IPS-11a (cell line): ENCODE data around the gene IL1RL1.

Experiments used
- H3K4me3 ChIP-seq: one replicate; pipeline ENCODE4 v1.5.1; 2013; ENCODE audit warnings: low read depth, low read length, control low read depth

IL1RL1 gene

DNA sequence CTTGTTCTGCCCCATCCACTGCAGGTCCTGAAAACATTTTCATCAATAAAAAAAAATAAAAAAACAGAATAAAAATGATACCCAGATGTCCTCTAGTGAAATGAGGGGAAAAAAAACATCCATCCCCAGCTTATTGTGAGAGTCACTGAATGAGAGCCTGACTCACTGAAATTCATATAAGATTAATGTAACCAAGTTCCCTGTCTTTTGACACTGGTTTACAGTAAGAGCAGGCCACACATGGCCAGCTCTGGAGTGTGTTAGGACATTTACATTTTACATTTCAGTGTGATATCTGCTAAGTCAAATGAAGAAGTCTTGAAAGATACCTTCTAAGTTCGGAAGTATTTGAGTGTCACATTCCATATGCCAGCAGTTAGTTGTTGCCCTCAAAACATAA lies 23.1 kb downstream of the IL1RL1 start:
- H3K4me3 ChIP-seq = no peak overlapping the region

DNA sequence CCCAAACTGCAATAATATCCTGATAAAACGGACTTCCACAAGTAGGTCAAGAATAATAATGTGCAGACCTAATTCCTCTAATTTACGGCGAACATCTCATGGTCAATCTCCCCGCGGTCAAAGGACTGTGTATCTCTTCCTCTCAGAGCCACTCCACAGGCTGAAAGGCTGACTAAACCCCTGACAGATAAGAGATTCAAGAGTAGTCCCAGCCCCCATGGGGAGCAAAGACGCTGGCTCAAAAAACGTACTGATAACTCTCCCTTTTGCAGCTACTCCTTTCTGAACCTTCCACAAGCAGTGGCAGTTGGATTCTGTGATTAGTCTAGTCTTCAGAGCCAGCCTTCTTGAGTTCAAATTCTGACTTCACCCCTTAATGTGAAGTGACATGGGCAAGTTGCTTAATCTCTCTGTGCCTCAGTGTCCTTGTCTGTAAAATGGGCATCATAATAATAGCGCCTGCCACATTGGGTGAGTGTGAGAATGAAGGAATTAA lies 24.6 kb downstream of the IL1RL1 start:
- no peak overlapping the region for H3K4me3 ChIP-seq

DNA sequence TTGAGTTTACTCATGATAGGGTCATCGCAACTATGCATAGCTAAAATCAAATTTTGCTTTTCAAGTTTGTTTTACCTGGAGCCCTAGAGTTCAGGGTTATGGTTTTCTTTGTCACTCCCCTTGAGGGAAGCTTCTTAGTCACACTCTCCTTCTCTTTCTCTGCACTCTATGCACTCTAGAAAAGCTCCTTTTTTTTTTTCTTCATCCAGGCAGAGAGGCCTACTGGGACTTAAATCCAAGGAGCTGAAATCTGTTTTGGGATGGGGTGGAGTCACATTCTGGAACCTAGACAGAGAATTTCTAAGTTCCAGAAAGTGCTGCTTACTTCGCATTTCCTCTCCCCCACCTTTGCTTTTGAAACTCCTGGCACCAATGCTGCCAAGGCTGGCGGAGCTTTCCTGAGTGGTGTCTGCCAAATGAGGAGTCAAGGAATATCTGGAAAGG lies 25.2 kb downstream of the IL1RL1 start:
- no peak overlapping the region for H3K4me3 ChIP-seq

DNA sequence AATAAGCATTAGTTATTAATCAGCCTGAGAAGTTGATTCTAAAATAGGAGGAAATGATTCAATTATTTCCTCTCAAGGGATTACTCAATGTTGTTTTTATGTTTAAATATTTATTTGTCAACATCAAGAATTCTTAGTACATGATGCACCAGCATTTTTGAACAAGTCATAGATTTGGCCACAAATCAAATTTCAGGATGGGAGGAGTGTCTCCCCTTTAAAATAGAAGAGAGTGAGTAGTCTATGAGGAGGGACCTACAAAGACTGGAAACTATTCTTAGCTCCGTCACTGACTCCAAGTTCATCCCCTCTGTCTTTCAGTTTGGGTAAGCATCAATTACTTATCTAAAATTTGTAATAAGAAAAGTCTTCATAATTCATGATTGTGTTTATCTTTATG lies 25.6 kb downstream of the IL1RL1 start:
- no peak overlapping the region for H3K4me3 ChIP-seq

DNA sequence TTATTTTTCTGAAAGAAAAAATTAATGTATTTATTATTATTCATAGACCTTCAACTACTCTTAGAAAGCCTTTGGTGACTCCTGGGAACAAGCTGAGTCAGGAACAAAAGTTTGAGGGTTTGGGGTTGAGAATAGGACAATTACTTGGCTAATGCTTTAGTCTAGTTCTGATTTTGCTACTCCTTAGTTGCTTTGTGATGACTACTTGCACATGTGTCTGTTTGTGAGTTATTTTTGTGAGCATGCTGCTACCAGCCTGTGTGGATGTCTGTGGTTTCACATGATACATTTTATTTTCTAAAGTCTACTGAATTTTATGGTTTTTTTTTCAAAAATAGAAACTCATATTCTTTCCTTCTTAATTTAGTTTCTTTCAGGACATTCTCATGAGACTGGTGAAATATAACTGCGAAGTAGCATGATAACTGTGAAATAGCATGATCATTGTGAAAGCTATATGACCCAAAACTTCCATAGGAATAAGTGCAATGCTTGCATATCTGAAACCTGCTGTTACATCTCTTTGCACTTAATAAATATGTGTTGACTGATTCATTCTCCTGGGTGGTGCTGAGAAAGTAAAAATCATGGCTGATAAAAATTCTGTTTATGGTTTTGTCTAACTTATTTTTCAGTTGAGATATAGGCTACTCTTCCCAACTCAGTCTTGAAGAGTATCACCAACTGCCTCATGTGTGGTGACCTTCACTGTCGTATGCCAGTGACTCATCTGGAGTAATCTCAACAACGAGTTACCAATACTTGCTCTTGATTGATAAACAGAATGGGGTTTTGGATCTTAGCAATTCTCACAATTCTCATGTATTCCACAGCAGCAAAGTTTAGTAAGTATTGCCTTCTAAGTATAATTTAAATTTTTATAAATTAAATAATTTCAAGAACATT lies 26.4 kb downstream of the IL1RL1 start:
- H3K4me3 ChIP-seq = no peak overlapping the region

DNA sequence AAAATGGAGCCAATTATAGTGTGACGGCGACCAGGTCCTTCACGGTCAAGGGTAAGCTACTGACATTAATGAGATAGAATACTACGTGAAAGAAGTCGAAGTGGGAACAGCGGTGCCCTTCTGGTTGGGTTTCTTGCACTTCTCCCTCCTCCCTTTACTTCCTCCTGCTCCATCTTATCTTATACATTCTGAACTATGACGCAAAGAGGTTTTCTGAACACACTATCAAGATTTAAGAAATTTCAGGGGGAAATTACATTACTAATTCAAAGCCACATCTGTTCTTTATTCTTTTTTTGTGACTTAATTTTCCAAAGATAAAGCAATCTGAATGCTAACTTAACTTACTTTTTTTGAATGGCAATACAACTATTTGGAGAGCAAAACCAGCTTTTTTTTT lies 29.4 kb downstream of the IL1RL1 start:
- no peak overlapping the region for H3K4me3 ChIP-seq

DNA sequence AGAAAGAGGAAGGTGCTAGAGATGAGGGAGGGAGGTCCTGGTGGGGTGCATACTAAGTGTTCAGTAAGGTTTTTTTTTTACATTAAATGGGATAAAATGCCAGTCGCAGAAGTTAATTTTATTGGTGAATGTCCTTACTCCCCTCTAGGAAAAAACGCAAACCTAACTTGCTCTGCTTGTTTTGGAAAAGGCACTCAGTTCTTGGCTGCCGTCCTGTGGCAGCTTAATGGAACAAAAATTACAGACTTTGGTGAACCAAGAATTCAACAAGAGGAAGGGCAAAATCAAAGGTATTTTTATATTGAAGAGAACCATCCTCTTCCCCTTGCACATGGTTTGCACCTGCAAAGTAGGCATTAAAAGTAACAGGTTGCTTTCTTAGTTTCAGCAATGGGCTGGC lies 31.5 kb downstream of the IL1RL1 start:
- H3K4me3 ChIP-seq = no peak overlapping the region

DNA sequence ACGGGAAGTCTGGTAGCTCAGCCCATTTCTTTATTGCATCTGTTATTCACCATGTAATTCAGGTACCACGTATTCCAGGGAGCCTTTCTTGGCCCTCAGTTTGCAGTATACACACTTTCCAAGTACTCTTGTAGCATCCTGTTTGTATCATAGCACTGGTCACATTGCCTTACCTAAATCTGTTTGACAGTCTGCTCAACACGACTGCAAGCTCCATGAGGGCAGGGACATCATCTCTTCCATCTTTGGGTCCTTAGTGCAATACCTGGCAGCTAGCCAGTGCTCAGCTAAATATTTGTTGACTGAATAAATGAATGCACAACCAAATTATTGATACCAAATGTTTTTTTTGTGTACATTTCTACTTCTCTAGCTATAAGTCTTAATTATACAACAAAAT lies 33.0 kb downstream of the IL1RL1 start:
- H3K4me3 ChIP-seq = no peak overlapping the region

DNA sequence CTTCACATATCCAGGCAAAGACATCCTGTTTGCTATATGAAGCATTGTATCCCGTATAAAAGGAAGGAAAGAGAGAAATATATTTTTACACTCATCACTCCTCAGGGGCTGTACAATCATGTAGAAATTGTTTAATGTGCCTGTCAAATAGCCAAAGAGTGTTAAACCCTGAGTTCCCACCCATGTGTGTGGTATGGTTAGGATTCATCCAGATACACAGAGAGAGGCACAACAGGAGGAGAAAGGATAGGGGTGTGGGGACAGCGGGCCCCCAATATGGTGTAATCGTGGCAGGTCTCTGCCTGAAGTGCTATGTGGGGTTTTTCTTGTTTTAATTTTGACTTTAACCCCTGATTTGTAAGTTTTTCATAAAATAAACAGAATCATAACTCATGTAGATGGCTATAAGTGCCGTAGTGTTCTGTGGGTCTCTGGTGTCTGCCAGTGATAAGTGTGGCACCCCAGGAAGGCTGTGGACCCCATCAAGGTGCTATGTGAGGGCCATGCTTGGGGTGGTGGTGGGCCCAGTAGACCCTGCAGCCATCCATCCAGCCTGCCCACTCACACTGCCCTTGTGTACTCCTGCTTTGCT lies 34.1 kb downstream of the IL1RL1 start:
- H3K4me3 ChIP-seq = no peak overlapping the region

DNA sequence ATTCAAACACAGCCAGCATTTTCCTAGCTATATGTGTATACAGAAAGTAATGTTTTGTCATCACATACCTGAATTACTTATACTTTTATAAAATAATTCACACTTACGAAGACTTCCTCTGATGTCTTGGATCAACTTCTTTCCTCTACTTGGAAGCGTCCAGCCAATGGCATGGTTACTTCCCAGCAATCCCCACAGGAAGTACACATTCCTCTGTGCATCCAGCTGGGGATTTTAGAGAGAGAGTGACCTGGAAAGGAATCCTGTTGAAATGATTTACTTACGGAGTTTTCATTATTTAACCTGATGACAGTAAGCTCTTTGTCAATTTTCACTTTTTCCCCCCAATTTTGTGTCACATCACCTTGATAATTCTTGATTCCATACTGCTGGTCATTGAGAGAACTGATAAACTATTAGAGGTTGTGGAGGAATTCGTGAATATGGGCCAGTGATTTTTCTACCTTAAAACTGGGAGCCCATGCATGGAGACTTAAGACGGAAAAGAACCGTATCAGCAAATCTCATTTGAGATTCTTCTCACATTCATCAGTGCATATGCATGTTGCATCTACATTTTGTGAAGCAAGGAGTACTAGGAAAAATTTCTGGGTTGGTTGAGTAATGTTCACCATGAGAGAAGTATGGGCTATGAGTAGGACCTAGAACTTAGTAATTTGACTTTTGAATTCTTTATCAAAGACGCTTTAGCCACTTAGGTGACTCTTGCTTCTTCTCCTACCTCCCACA lies 35.2 kb downstream of the IL1RL1 start:
- H3K4me3 ChIP-seq = no peak overlapping the region

DNA sequence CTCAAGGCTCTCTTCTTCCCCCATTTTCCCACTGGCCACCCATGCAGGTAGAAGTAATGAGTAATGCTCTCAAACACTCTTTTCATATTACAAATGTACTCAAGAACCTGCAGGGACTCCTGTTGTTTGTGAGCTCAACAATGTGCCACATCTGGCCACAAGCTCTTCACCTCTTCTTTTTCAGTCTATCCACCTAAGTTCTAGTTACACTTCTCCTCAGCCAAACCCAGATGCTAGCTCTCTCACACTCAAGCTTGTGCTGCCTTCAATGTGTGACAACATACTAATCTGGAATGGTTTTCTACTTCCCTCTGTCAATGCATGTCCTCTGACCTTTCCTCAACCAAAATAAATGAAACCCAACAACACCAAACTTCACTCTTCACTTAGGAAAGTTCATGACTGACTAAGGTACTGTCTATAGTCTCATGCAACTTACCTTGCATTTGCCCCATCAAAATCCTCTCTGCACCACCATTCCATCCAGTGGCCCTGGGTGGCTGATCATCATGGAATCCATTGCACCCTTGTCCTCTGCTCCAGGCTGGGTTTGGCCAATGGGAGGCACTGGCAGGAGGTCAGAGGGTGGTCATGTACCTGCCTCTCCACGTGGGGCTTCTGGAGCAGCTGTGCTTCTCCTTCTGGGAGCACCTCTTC lies 38.9 kb downstream of the IL1RL1 start:
- no peak overlapping the region for H3K4me3 ChIP-seq

DNA sequence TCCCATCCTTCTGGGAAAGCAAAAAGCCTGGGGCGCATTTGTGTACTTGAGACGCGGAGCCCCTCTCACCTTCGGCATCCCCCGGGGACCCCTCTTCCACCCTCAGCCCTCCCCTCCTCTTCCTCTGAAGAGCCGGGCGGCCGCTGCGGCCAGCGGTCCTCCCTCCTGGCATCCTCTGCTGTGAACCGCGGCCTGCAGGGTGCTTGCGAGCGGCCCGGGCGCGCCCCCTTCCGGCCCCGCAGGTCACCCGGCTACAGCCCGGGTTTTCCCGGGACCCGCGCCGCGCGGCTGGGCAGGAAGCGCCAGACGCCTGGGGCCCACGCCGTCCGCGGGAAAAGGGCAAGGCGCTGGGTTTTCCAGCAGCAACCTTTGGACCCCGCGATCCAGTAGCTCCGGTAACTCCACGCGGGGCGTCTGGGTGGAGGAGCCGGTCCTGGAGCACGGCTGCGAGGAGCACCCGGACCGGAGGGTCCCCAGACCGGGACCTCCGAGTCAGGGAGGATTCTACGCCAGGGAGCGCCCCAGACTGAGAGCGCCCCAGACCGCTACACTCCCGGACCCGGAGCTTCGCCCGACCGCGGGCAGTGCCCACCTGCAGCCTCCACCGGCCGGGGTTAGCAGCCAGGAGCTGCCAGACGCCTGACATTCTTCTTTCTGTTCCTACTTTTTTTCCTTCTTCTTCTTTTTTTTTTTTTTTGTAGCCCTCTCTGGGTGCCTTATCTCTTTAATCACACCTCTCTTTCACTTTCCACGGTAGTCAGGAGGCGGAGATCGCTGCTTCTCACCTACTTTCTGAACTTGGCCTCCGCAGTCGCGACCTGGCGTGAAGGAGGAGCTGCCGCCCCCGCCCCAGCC lies 44.4 kb downstream of the IL1RL1 start, which contains the start of gene IL18R1:
TSS of gene IL18R1 (plus strand) at position 271 of the 855 bp plus-strand sequence. CDS start 6,865 bp downstream, outside the sequence.
- H3K4me3 ChIP-seq = peak within 1 kb of the TSS; percentile 53

DNA sequence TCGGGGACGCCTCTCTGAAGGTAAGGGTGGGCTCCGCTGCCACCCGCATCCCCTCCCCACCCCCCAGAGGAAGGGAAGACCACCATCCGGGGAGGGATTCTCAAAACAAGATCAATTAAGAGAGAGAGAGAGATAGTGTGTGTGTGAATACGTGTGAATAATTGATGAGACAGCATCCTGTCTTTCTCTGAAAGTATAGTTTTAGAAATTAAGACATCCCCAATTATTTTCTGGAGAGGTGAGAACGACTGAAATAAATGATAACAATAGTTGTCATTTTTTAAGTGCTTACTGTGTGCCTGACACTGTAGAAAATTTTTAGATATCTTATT lies 45.0 kb downstream of the IL1RL1 start:
- H3K4me3 ChIP-seq = peak overlapping the region; percentile 53

DNA sequence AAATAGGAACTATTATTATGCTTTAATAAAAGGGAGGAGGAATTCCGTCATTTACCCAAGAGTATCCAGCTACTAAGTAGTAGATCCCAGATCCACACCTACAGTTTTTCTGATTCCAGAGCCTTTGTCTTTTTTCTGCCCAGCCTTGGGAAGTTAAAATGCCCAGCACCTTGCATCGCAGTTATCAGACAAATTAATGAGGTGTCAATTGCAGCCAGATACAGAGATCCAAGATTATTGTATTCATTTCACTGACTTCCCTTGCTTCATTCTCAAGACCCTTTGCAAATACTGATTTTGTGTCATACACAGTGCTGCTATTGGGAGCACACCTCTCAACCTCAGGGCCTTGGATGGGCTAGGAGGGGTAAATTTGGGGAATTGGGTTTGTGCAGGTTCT lies 45.4 kb downstream of the IL1RL1 start:
- no peak overlapping the region for H3K4me3 ChIP-seq

DNA sequence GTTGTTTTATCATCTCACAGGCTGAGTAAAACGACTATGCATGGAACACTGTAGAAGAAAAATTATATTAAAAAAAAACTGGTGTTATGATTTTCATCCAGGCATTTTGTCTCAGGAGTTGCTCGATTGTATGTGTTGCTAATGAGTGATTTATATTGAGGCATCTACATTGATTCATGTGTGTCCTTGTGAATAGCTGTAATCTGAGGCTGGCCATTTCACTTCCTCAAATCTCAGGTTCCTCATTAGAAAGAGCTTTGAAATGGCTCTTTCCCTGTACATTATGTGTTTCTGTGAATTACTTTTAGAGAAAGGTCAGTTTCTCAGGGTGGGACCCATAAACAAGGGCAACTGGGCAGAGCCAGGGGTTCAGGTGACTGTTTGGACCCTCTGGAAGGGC lies 46.6 kb downstream of the IL1RL1 start:
- no peak overlapping the region for H3K4me3 ChIP-seq

DNA sequence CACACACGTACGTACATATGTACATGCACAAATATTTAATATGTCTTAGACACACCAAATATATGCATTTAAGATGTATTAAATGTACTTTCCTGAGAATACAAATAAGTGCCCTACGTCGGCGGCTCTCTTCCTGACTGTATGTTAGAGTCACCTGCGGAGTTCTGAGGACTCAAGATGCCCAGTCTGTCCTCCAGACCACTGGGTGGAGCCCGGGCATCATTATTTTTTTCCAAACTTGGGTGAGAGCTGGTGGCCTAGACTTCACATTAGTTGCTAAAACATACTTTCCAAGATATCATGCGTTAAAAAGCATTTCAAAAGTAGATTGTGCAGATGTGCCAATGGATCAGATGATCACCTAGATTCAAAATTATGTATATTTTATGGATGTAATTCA lies 47.1 kb downstream of the IL1RL1 start:
- H3K4me3 ChIP-seq = no peak overlapping the region

DNA sequence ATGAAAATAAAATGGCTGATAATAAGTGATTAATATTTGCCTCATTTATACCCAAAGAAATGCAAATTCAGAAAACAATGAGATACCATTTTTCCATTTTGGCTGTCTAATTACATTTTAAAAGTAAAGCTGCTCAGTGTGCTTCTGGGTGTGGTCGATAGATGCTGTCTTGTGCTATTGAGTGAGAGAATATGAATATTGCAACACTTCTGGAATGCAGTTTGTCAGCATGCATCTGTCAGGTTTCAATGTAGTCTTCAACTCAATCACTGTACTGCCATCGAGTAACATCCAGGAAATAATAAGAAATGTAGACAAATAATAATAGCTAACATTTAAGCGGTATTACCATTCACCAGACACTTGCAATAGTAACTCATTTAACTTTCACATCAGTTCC lies 48.2 kb downstream of the IL1RL1 start:
- no peak overlapping the region for H3K4me3 ChIP-seq

DNA sequence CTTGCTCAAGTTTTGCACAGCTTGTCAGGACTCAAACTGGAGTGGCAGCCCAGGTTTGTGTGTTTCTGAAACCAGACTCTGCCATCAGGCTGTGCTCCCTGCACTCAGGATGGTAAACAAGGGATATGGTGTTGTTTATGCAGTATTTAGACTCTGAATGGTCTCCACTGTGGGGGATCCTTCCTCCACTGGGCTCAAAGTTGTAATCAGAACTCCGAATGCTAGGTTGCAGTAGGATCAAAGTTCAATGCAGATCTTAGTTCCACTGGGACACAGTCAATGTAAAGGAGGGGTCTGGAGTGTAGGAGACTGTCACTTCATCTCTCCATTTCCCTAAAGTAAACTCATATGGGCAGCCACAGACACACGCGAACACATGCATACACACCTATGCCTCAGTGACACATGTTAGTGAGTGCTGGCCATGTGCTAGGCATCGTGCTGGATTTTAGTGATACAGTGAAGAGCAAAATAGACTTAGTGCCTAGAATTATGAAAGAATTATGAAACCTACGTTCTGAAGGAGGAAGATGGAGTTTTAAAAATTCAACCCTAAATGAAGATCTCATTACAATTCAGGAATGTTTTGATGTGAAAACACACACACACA lies 50.4 kb downstream of the IL1RL1 start:
- H3K4me3 ChIP-seq = no peak overlapping the region

DNA sequence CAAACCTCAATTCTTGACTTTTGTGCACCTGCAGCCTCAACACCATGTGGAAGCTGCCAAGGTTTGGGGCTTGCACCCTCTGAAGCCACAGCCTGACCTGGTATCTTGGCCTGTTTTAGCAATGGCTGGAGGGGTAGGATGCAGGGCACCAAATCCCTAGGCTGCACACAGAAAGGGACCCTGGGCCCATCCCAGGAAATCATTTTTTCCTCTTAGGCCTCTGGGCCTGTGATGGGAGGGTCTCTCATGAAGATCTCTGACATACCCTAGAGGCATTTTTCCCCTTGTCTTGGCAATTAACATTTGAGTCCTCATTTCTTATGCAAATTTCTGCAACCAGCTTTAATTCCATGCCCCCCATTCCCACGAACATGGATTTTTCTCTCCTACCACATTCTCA lies 54.4 kb downstream of the IL1RL1 start:
- no peak overlapping the region for H3K4me3 ChIP-seq
